Measurements from ENCODE around the gene LIPC.

DNA sequence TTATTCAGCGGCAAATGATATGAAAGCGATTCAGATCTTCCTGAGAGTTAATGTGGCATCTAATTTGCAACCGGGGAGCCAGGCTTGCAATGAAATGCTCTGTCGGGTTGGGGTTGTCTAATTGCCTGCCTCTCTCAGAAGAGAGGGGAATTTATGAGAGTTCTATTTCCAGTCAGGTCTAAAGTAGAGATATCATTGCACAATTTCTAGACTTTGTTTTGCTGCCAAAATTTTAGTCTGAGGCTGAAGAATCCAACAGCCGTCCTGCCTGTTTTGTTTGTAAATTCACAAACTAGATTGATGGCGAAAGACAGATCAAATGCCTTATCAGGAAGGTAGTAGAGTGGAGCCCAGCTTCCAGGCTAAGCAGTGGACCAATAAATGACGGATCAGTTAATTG lies 610 bp downstream of the LIPC start:
- TF ChIP-seq, protein P1, sequence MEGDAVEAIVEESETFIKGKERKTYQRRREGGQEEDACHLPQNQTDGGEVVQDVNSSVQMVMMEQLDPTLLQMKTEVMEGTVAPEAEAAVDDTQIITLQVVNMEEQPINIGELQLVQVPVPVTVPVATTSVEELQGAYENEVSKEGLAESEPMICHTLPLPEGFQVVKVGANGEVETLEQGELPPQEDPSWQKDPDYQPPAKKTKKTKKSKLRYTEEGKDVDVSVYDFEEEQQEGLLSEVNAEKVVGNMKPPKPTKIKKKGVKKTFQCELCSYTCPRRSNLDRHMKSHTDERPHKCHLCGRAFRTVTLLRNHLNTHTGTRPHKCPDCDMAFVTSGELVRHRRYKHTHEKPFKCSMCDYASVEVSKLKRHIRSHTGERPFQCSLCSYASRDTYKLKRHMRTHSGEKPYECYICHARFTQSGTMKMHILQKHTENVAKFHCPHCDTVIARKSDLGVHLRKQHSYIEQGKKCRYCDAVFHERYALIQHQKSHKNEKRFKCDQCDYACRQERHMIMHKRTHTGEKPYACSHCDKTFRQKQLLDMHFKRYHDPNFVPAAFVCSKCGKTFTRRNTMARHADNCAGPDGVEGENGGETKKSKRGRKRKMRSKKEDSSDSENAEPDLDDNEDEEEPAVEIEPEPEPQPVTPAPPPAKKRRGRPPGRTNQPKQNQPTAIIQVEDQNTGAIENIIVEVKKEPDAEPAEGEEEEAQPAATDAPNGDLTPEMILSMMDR (IDR thresholded peaks at IDR 0.05 in 8 of 11, conservative IDR thresholded peaks at IDR 0.05 in 3 of 11) = no peak
- no peak for TF ChIP-seq POLR2A (IDR thresholded peaks at IDR 0.05)
- TF ChIP-seq POLR2AphosphoS5 (IDR thresholded peaks at IDR 0.05) = no peak

Data from spleen (tissue), 7 donors.